ENCODE data around the gene TRIP10.

DNA sequence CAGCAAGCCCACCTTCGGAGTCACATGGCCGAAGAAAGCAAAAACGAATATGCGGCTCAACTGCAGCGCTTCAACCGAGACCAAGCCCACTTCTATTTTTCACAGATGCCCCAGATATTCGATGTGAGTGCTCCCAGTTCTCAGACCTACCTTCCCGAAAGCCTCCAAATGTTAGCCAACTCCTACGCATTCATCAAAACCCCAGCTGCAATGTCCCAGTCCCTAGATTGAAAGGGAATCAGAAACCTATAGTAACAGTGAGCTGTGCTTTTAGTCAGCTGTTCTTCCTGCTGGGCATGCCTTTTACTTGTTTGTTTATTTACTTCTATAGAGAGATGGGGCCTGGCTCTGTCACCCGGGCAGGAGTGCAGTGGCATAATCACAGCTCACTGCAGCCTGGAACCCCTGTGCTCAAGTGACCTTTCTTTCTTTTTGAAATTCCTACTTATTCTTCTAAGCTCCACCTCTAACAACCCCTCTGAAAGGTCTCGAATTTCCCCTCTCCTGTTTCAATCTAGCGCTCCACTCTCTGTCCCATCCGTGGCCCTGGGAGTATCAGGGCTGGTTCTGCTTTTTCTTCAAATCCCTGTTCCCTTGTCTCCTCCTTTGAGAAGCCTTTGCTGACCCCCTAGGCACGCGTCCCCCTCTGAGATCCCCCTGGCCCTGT lies 4.4 kb downstream of the TRIP10 start:
- TF ChIP-seq POLR2A (IDR thresholded peaks at IDR 0.05): no peak
- TF ChIP-seq, protein P1, sequence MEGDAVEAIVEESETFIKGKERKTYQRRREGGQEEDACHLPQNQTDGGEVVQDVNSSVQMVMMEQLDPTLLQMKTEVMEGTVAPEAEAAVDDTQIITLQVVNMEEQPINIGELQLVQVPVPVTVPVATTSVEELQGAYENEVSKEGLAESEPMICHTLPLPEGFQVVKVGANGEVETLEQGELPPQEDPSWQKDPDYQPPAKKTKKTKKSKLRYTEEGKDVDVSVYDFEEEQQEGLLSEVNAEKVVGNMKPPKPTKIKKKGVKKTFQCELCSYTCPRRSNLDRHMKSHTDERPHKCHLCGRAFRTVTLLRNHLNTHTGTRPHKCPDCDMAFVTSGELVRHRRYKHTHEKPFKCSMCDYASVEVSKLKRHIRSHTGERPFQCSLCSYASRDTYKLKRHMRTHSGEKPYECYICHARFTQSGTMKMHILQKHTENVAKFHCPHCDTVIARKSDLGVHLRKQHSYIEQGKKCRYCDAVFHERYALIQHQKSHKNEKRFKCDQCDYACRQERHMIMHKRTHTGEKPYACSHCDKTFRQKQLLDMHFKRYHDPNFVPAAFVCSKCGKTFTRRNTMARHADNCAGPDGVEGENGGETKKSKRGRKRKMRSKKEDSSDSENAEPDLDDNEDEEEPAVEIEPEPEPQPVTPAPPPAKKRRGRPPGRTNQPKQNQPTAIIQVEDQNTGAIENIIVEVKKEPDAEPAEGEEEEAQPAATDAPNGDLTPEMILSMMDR (IDR thresholded peaks at IDR 0.05): no peak
- TF ChIP-seq POLR2AphosphoS5 (IDR thresholded peaks at IDR 0.05): no peak
